Stimulated activated CD4-positive, alpha-beta T cell treated with anti-CD3 and anti-CD28 coated beads, Interleukin-4, amount 100 ng/mL, for 48 hours (primary cell): ENCODE measurements around the gene SEC63.
A peak's percentile ranks its signal among the peaks of the same experiment; 100 is the strongest.
"Not testable (repeated sequence)": the region's sequence is repeated elsewhere in the genome, so short reads cannot be mapped to it uniquely, and the experiment has no call there.

Experiments
- DNase-seq, 2 donors: peaks; one replicate each; pipeline ENCODE4 v3.0.0-alpha.2; 2020; ENCODE audit warnings: low read depth in 2 of 2

The SEC63 gene

DNA sequence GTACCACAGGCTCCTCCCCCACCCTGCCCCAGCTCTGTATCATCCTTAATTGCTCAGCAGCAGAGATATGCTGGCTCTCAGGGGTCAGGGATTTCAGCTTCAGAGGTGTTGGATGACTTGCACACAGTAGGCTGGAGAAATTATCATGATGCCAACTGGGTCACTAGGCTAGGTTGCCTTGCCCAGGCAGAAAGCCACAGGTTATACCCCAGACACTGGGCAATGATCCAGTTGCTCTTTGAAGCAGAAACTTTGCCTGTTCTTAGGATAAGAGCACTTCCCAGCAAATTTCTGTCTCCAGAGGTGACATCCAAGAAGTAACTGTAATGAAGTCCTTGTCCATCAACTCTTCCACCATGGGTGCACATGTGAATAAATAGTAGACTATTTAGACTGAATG is 95.6 kb downstream of the SEC63 start:
- DNase-seq = no peak

DNA sequence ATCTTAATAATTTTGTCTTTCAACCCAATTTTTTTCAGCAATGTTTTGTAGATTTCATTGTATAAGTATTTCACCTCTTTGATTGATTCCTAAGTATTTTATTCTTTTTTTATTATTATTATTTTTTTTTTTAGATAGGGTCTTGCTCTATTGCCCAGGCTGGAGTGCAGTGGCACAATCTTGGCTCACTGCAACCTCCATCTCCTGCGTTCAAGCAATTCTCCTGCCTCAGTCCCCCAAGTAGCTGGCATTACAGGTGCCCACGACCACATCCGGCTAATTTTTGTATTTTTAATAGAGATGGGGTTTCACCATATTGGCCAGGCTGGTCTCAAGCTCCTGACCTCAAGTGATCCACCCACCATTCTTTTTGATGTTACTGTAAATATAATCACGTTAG is 97.0 kb downstream of the SEC63 start:
- not testable (repeated sequence) for DNase-seq

DNA sequence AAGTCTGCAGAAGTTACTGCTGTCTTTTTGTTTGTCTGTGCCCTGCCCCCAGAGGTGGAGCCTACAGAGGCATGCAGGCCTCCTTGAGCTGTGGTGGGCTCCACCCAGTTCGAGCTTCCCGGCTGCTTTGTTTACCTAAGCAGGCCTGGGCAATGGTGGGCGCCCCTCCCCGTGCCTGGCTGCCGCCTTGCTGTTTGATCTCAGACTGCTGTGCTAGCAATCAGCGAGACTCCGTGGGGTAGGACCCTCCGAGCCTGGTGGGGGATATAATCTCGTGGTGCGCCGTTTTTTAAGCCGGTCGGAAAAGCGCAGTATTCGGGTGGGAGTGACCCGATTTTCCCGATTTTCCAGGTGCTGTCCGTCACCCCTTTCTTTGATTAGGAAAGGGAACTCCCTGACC is 97.9 kb downstream of the SEC63 start:
- DNase-seq = not testable (repeated sequence)

DNA sequence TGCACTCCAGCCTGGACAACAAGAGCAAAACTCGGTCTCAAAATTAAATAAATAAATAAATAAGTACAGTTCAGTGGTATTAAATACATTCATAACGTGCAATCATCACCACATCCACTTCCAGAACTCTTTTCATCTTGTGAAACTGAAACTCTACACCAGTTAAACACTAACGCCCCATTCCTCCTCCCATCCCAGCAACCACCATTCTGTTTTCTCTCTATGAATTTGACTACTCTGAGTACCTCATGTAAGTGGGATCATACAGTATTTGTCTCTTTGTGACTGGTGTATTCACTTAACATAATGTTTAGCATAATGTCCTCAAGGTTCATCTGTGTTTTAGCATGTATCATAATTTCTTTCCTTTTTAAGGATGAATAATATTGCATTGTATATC is 104.8 kb downstream of the SEC63 start:
- DNase-seq = no peak

DNA sequence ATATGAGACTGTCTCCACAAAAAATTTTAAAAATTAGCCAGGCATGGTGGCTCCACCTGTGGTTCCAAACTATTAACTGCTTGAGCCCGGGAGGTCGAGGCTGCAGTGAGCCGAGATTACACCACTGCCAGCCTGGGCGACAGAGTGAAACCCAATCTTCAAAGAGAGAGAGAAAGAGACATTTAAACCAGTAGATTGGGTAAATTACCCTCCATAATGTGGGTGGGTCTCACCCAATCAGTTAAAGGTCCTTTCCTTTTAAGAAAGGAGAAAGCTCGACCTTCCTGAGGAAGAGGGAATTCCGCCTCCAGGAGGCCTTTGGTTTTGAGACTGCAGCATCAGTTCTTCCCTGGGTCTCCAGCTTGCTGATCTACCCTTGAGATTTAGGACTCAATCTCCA is 108.7 kb downstream of the SEC63 start:
- no peak for DNase-seq

DNA sequence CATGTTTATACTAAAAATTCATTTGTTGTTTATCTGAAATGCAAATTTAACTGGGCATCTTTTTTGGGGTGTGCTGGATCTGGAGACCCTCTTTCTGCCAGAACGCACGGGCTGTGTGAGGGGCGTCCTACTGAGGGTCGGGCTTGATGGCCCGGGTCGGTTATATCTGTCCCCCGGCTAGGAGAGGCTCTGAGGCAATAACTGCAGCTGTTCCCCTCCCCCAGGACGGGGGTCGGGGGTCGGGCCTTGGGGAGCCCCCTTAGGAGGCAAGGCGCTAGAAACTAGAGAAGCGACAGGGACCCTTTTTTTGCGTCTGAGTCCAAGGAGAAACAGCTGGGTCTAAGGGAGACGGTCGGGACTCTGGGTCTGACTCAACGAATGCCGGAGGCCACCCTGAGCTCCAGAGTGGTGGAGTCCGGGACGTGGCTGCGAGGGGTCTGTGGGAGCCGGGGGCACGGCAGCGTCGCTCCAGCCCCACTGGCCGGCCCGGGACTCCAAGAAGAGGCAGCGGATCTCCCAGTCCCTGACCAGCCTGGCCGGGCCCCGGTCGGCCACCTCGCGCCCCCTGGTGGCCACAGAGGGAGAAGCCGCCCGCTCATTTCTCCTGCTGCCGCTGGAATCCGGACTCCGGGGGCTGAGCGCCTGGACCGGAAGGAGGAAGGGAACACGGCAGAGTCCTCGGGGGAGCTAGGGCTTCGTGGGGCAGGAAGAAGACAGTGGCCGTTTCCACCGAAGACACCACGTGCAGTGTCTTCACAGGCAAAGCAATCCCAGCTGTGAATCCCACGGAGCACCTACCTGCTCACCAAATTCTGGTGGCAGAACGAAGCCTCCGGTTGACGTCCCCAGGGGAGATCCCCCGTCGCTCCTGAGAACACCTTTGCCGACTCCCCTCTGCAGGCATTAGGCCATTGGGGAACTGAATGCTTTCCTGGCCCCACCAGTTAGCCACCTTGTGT is 109.9 kb downstream of the SEC63 start:
- DNase-seq = peak; percentile 74 to 82

DNA sequence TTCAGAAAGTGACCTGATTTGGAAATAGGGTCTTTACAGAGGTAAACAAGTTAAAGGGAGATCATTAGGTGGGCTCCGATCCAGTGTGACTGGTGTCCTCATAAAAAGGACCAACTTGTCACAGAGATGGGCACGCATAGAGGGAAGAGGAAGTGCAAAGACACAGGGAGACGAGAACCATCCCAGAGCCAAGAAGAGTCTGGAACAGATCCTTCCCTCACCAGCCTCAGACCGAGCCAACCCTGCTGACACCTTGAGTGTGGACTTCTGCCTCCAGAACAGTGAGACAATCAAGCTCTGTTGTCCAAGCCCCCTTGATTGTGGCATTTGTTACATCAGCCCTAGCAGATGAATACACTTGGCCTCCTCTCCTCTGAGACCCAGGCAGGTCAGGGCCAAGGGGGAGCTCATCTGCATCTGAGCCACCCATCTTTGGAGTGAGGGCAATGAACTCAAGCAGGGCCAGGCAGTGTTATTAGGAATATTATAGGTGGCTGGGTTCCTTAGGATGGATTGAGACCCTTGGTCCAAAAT is 111.7 kb downstream of the SEC63 start:
- DNase-seq = no peak

DNA sequence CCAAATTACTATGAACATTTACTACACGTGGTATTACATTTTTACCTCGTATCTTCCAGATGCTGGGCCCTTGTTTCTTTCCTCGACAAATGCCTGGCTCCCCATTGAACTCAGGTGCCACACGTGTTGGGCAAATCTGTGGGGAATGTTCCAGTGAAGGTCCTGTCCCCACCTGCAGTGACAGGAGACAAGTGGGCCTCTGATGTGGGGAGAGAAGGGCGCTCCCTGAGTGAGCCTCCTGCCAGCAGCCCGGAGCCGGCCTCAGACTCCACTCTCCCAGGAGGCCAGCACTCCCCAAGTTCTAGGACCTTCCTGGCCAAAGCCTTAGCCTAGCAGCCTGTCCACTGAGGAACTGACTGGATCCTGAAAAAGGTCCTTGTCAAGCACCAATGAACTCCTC is 112.2 kb downstream of the SEC63 start:
- DNase-seq = no peak

DNA sequence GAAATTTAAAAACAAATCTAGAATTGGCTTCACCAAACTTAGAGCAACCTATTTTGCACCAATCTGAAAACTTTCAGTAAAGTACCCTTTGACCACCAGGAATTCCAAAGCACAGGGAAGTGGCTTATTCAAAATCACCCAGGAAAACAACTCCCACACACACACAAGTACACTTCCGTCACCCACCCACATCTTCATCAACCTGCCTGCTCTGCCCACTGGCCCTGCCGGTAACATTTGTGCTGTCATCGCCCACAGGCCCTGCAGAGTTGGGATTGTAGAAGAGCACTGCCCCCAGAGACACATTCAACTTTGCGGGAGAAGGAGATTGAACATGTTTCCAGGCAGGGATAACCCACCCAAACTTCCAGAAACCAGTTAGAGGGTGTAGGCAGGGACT is 114.6 kb downstream of the SEC63 start:
- DNase-seq = no peak

DNA sequence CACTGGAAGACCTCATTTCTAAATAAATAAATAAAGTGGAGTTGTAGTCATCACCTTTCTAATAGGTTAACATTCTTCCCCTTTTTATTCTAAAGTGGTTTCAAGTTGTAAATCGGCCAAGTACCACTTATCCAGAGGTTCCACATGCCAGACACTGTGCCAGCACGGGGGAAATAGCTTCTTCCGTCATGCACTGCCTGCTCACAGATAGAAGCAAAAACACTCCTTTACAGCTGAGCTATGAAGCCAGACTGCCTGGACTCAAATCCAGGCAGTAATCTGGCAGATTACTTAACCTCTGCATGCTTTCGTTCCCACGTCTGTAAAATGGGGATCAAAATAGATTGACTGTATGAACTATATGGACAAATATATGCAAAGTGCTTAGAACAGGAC is 116.7 kb downstream of the SEC63 start:
- no peak for DNase-seq

DNA sequence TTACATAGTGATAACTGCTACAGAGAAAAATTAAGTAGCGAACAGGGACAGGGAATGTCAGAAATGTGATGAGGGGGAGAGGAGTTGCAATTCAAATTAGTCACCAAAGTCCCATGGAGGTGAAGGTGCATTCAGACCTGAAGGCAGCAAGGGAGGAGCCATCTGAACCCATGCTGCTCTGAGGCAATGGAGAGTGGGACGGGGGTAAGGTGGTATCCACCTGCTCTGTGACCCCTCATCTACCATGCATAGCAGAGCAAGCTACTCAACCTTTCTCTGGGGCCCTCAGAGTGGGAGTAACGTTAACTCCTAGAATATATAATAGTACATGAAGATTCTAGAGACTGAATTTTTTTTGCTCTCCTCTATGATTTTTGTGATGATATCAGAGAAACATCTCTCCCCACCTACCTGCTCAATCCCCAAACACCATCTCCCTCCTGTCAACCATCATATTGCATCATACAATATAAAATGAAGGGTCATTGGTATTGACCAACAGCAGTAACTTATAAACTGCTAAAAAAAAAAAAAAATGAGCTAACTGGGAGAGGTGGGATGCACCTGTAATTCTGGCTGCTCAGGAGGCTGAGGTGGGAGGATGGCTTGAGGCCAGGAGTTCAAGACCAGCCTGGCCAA is 117.3 kb downstream of the SEC63 start:
- DNase-seq = no peak

DNA sequence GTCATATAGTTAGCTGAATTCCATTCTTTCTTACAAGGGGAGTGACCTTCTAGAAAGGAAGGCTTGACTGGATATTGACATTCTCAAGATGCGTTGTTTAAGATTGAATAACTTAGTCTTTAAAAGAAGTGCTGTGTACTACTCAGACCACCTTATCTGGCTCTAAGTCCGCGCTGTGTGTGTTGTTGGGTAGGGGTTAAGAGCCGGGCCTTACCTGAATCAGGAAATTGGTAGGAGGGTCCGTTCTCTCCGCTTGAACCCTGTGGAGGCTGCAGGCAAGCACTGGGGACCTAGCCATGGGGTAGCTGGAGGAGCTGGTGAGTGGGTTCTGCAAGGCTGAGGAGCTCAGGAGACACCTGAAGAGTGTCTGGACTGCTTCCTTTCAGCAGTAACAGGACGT is 124.9 kb downstream of the SEC63 start:
- DNase-seq = no peak

DNA sequence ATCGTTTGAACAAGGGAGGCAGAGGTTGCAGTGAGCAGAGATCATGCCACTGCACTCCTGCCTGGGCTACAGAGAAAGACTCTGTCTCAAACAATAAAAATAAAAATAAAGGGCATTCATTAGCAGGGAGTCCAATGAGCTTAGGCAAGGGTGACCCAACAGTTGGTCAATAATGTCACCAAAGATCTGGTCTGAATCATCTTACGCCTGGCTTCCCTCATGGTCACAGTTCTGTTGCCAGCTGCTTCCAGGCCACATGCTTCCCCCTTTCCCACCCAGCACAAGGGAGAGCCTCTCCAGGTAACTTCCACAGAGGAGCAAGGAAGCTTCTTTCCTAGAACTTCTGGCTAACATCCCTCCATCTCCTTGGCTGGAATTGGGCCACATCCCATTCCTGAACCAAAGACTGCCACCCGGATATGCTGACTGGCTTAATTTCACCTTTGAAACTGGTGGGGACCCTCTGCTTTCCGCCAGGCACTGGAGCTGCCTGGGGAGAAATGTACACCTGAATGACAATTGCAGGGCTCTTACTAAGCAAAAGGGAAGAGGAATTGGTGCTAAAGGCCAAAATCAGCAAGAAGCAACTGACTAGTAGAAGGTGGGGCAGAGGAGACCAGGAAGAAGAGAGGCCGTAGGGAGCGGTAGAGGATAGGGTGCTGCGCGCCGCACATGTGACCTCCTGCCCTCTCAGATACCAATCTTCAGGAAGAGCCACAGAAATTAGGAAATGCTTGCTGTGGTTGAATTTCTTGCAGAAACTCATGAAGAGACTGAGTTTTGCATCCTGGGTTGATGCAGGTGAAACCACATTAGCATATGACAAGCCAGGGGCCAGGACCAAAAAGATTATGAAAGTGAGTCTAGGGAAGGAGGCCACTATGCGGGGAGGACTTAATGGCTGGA is 125.6 kb downstream of the SEC63 start:
- no peak for DNase-seq

DNA sequence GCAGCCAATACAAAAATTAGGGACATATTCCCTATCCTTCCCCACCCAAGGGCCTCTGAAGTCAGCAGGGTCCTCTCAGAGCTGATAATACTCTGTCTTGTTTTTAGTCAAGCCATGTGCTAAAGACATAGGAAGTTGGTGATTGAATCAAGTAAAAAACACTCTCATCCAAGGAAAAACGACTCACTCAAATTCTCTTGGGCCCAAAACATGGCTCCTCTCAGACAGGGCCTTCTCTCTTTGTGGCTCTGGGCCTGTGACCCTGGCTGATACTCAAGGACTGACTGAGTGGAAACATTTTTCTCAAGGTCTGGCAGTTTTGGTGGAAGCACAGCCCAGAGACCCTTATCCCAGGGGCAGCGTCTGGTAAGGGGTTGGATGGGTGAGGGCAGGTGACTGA is 127.9 kb downstream of the SEC63 start:
- DNase-seq = no peak

DNA sequence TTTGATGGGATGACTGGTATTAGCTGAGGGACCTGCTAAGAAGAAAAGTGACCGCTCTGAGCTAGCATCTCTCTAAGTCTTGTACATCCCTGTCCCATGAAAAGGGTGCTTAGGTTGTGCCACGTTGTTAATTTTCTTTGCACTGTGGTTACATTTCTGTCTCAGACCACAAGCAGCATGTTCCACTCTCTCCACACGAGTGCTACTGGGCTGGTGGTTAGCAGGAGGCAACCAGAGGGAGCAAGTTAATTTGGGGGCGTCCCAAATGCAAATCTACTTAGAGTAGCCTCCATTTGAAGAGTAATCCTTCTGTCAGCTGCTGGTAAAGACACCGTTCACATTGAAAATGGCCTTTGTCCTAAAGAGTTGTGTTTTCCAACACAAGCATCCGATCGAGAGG is 130.5 kb downstream of the SEC63 start:
- DNase-seq = no peak

DNA sequence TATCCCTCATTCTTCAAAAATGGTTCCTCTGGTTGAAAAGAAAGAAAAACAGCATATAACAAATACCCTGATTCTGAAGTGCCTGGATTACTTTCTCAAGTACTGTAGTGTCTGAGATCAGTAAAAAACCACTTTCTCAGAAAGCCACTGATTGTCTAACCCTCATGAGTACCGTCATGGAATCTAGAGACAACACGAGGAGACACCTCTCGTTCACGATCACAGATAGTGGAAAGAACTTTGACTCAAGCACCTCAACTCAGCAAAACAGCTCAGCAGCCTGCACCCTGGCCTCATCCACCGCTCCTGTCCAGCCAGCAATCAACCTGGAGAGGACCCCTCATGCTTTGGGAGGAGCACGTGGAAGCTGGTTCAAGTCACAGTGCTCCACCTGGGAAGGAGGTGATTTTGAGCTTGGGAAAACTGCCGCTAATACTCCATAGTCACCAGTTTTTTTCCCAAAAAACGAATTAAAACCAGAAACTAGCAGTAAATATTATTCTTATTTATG is 134.9 kb downstream of the SEC63 start:
- DNase-seq = peak in 1 of 2 donors; percentile 42

DNA sequence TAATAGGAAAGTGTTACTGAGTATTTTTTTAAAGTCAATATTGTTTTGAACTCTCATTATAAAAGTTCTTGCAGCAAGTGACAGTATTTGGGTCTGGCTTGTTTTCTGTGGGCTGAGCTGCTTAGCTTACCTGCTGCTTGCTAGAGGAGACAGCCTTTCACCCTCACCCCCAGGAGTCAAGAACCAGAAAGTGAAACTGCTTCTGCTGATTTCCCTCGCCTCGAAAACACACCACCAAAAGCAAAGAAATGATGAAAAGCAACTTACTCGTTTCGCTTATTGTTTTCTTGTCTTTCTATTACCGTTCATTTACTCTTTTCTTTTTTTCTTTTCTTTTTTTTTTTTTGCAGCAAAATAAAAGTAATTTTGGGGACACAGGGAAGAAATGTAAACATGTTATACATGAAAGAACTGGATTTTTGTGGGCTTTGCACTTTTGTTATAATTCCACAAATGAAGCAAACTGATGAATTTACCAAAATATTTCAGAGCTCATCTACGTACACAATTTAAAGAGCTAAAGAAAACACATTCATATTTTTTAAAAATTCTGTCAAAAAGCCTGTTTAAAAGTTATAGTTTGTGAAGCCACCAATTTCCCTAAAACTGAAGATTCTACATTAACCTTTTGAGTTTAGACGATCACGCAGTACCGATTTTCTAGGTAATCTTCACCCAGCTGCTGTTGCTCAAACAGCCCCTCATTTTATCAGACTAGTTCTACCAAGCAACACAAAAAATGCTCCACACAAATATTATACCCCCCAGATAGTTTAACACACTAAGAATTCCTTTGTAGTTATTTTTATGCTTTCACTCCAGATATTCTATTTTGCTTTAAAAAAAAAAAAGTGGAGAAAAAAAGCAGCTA is 135.6 kb downstream of the SEC63 start:
- no peak for DNase-seq

DNA sequence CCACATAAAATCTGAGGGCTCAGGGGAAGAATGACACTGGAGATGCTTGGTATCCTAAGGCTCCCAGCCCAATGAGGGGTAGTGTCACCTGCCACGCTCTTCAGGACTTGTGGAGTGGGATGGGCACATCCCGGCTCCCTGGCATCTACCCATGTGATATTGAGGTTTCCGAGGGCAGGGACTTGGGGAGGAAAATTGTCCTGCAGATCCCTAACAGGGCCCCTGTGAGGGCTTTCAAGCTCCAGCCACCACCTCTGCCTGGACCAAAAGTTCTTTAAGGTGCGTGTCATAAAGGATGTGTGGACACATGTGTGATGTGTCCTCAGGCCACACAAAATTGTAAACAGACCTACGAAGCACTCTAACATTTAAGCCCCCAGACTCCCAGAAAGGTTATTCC is 136.4 kb downstream of the SEC63 start:
- DNase-seq = no peak

DNA sequence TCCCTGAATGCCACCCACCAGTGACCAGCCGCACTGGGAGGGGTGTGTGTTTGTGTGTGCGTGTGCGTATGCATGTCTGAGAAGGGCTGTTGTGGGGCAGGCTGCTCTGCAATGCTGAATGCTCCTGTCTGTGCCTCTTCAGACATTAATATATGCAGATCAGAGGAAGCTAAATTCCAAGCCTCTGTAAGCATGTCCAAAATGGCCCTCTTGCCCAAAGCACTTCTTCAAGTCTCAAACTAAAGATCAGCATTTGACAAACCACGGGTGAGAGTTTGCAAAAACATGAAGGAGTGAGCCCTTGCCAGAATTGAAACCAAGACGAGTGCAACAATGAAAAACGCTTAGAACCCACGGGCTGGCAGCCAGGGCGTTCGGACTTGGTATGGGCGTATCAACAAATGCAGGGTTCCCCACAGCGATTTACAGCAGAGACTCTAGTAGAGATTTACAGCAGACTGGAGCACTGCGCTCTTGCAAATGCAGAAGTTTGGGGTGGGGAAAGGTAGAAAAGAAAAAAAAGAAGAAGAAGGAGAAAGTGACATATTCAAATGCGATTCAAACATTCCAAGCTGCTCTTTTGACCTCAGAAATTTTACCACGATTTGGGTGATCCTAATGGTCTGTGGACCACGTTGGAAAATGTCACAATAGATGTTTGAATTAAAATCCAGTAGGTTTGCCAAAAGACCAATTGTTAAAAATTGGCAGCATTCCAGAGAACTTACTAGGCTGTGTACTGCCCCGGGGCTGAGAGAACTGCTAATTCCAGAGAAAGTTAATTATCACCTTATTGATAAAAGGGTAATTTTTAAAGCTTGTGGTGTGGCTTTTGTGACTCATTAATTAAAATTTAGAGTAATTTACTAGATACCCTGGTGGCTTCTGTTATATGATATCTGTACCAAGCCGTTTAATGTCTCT is 137.4 kb downstream of the SEC63 start:
- DNase-seq = no peak

DNA sequence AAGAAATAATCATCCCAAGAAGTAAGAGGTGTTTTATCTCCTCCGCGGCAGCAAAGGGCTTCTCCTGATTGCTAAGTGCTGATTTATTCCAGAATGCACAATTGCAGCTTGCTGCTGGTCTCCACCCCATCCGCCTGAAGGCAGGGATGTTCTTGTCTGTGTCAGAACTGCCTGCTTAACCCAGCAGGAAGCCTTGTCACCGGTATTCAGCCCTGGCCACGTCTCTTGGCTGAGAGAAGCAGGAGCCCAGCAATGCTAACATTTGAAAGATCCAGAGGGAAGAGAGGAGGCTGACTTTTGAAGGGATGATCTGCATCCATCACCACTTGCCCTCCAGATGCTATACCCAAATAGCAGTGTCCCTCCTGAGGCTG is 138.1 kb downstream of the SEC63 start:
- DNase-seq = no peak
